Esophagus muscularis mucosa (tissue), 4 donors: ENCODE measurements around the gene GAL.

Source experiments
- EP300 ChIP-seq: sonication (generic); formaldehyde crosslinking; IDR thresholded peaks from one replicate; pipeline ENCODE4 v1.6.1; 2017; ENCODE audit warnings: antibody characterized with exemption
- POLR2A ChIP-seq: fragments of 450-650 bp; IDR thresholded peaks from one replicate; pipeline ENCODE4 v1.6.1; 2017; ENCODE audit warnings: antibody characterized with exemption, moderate library complexity, mild to moderate bottlenecking, low read depth
- POLR2AphosphoS5 ChIP-seq, 2 donors: sonication (generic); formaldehyde crosslinking; IDR thresholded peaks; one replicate each; pipeline ENCODE4 v1.6.1; 2017; ENCODE audit warnings: antibody characterized with exemption in 2 of 2
- TF ChIP-seq, protein P1 (sequence below), 3 experiments: fragments of 200-600 bp in 2 of 3; fragments of 450-650 bp in 1 of 3; sonication (generic) in 2 of 3; IDR thresholded peaks; one replicate each; pipeline ENCODE4 v1.5.1; 2017 to 2019; ENCODE audit warnings: antibody characterized with exemption in 3 of 3, mild to moderate bottlenecking in 2 of 3, moderate library complexity in 1 of 3

DNA sequence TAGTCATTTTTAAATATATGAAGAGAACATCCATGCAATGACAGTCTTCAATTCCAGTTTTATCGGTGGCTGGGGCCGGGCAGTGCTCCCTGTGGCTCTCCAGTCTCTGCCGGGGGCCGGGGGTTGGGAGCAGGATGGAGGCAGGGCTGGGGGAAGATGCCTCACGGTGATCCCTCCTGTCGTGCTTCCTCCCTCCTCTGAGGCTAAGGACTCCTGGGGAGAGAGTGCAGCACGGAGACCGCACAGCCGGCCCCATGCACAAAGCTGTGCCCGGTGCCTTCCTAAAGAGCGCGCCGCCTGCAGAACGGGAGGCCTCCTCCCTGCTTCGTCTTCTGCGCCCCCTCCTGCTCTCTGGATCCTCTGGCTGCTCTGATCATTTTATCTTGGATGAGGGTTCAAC, 20.5 kb downstream of the GAL start:
- TF ChIP-seq EP300, result no peak
- TF ChIP-seq, protein P1, sequence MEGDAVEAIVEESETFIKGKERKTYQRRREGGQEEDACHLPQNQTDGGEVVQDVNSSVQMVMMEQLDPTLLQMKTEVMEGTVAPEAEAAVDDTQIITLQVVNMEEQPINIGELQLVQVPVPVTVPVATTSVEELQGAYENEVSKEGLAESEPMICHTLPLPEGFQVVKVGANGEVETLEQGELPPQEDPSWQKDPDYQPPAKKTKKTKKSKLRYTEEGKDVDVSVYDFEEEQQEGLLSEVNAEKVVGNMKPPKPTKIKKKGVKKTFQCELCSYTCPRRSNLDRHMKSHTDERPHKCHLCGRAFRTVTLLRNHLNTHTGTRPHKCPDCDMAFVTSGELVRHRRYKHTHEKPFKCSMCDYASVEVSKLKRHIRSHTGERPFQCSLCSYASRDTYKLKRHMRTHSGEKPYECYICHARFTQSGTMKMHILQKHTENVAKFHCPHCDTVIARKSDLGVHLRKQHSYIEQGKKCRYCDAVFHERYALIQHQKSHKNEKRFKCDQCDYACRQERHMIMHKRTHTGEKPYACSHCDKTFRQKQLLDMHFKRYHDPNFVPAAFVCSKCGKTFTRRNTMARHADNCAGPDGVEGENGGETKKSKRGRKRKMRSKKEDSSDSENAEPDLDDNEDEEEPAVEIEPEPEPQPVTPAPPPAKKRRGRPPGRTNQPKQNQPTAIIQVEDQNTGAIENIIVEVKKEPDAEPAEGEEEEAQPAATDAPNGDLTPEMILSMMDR (IDR thresholded peaks at IDR 0.05), result no peak
- no peak for TF ChIP-seq POLR2AphosphoS5 (IDR thresholded peaks at IDR 0.05)
- no peak for TF ChIP-seq POLR2A
